Activated naive CD8-positive, alpha-beta T cell treated with anti-CD3 and anti-CD28 coated beads, Interleukin-2, amount 50 U/mL, for 24 hours (primary cell): Measurements from ENCODE around the gene PTX4.

Experiments used
- ATAC-seq: fragments of 150-1000 bp; cut with Tn5 transposase; one replicate; pipeline ENCODE4 v1.10.0; 2021
- DNase-seq: peaks from one replicate; pipeline ENCODE4 v3.0.0; 2021
- H3K27ac Mint-ChIP-seq: one replicate; pipeline ENCODE4 v1.8.0; 2021; ENCODE audit warnings: mild to moderate bottlenecking, mixed read lengths
- H3K27me3 Mint-ChIP-seq: one replicate; pipeline ENCODE4 v1.8.0; 2021; ENCODE audit warnings: mixed read lengths
- H3K36me3 Mint-ChIP-seq: one replicate; pipeline ENCODE4 v1.8.0; 2021; ENCODE audit warnings: low read depth, mixed read lengths
- H3K4me1 Mint-ChIP-seq: one replicate; pipeline ENCODE4 v1.8.0; 2021; ENCODE audit warnings: mixed read lengths
- H3K4me3 Mint-ChIP-seq: one replicate; pipeline ENCODE4 v1.8.0; 2021; ENCODE audit warnings: mild to moderate bottlenecking, moderate library complexity, mixed read lengths
- H3K9me3 Mint-ChIP-seq: one replicate; pipeline ENCODE4 v1.8.0; 2021; ENCODE audit warnings: mixed read lengths

Gene PTX4

DNA sequence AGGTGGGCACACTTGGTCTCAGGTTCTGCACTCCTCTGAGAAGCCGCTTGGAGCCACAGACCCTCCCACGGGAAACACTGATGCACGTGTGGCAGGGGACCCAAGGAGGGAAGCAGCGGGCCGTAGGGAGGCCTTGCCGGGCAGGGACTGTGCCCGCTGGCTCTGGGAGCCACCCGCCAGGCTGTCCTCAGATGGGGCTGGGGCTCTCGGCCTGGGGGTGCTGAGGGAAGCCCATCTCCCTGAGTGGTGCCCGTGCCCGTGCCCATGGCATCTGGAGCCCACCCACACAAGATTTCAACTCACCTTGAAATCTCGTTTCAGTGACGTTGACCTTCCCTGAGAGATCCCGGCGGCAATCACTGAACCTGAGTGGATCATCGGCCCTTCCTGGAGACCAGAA is 31.8 kb downstream of the PTX4 start:
- Mint-ChIP-seq H3K4me3 (no peak overlapping the region), H3K36me3 (no peaks in the 10 kb centered on the region), H3K27ac (no peak overlapping the region), H3K27me3 (no peaks in the 10 kb centered on the region), H3K9me3 (no peaks in the 10 kb centered on the region), H3K4me1 (peaks cover 7% of the 10 kb centered on the region)
- DNase-seq (no peak), ATAC-seq (no peak)

DNA sequence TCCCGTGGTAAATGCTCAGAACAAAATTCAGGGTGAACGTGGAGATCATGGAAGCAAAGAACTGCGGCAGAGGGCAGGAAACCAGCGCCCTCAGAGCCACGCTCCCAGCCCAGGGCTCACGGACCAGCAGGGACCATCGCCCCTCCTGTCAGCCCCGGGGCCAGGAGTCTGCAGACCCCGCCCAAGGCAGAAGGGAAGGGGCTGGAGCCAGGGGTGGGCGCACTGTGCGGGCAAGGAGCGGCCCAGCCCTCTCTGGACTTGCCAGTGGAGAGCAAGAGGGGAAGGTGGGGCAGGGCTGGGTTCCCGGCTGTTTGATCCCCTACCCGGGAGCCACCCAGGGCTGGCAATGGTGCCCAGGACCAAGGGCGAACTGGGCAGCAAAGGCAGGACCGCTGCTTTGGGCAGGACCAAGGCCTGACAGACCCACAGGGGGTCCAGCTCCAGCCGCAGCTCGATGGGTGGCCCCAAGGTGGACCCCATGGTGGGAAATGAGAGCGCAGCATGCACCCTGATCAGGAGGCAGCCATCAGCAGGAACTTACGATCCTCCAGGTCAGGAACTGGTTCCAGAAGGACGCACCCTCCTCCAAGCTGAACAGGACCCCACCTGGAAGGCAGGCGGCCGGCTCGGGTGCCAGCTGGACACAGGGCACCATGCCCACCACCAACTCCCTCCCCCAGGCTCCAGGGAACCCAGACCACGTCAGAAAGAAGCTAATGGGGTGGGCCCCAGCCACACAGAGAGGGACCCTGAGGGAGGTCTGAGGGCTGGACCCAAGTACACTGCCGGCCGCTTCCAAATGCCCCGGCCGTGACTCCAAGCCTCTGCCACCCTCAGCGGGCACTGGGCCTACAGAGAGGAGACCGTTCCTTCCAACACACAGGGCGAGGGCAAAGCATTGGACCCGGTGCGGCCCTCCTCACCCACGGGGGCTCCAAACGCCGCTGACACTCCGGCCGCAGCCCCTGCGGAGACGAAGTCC is 33.3 kb downstream of the PTX4 start:
- no peaks in the 10 kb centered on the region for H3K9me3 Mint-ChIP-seq
- no peaks in the 10 kb centered on the region for H3K36me3 Mint-ChIP-seq
- no peaks in the 10 kb centered on the region for H3K27me3 Mint-ChIP-seq
- H3K27ac Mint-ChIP-seq: no peak overlapping the region
- ATAC-seq (no peak), DNase-seq (no peak)
- peaks cover 7% of the 10 kb centered on the region for H3K4me1 Mint-ChIP-seq
- H3K4me3 Mint-ChIP-seq: no peak overlapping the region

DNA sequence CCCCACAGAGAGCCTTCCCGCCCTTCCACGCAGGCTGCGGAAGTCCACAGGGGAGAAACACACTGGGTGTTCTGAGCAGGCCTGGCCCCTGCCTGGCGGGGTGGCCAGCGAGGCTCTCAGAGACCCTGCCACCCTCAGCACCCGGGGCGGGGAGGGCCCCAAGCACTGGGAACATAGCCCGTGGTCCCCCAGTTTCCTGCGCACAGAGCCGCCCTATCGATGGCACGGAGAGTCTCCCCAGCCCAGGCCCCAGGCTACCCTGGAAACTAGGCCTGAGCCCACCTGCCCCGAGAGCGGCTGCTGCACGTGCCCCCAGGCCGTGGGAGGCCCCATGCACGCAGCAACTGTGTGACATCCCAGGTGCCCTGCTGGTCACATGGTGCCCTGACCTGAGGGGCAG is 34.2 kb downstream of the PTX4 start:
- Mint-ChIP-seq H3K9me3 (no peaks in the 10 kb centered on the region), H3K27me3 (no peaks in the 10 kb centered on the region), H3K4me3 (no peak overlapping the region), H3K4me1 (peaks cover 7% of the 10 kb centered on the region), H3K27ac (no peak overlapping the region), H3K36me3 (no peaks in the 10 kb centered on the region)
- ATAC-seq: no peak
- DNase-seq: no peak

DNA sequence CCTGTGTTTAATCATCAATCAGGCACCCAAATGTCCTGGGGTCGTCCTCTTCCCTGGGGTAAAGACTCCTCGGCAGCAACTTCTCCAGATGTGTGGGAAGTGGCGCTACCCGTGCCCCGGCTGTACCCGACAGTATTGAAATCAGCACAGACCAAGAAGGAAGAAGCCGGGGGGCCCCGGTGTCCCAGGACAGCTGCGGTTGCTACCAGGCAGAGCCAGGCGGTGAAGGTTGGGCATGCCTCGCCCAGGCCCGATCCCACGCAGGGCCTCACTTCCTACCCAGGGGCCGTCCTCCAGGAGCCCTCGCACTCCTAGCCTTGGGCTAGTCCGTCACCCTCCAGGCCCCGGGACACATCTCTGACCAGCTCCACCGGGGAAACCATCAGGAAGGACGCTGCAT is 35.4 kb downstream of the PTX4 start:
- DNase-seq (no peak), ATAC-seq (no peak)
- H3K4me1 Mint-ChIP-seq: no peaks in the 10 kb centered on the region
- H3K27ac Mint-ChIP-seq: no peak overlapping the region
- H3K27me3 Mint-ChIP-seq: no peaks in the 10 kb centered on the region
- H3K9me3 Mint-ChIP-seq: no peaks in the 10 kb centered on the region
- H3K4me3 Mint-ChIP-seq: no peak overlapping the region
- H3K36me3 Mint-ChIP-seq: no peaks in the 10 kb centered on the region

DNA sequence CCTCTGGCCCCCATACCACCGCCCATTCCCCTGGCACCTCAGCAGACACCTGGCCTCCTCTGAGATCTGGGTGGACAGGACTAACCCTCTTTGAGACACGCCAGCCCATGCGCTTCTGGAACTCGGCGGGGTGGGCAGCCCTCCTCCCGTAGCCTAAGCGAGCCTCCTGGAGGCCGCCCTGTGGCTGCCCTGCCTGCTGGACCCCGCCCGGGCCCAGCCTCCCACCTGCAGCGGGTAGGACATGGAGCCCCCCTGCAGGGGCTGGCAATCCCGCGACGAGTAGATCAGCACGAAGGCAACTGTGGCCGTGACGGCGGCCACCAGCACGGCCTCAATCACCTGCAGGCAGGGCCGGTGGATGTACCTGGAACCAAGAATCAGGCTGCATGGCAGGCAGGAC is 36.2 kb downstream of the PTX4 start:
- Mint-ChIP-seq H3K4me1 (no peaks in the 10 kb centered on the region), H3K36me3 (no peaks in the 10 kb centered on the region), H3K4me3 (no peak overlapping the region), H3K9me3 (no peaks in the 10 kb centered on the region), H3K27ac (no peak overlapping the region), H3K27me3 (no peaks in the 10 kb centered on the region)
- DNase-seq (no peak), ATAC-seq (no peak)

DNA sequence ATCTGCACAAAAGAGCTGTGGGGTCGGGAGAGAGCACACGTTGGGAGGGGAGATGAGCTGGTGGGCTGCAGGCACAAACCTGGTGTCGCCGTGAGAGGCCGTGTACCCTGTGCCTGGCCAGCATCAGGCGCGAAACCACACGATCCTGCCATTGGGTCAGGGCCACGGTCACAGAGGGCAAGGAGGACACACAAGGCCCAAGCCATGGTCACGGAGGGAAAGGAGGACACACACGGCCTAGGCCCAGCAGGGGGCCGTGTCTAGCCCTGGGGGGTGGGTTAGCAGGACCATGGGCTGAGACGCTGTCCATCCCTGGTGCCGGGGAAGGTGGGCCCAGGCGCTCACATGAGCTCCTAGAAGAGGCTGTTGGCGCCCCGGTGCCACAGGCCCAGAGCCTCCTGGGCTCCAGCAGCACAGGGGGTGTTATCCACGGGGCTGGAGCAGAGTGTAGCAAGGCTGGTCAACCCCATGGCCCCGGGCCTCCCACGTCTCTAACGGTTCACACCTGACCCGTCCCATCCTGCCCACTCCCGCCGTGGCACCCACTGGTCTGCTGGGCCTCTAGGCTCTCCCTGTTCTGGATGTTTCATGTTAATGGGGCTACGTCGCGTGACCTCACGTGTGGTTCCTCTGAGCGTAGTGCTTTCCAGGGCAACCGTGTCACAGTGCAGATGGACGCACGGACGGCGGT is 36.9 kb downstream of the PTX4 start:
- Mint-ChIP-seq H3K36me3 (no peaks in the 10 kb centered on the region), H3K9me3 (no peaks in the 10 kb centered on the region), H3K4me3 (no peak overlapping the region), H3K4me1 (no peaks in the 10 kb centered on the region), H3K27ac (no peak overlapping the region), H3K27me3 (no peaks in the 10 kb centered on the region)
- DNase-seq (no peak), ATAC-seq (no peak)

DNA sequence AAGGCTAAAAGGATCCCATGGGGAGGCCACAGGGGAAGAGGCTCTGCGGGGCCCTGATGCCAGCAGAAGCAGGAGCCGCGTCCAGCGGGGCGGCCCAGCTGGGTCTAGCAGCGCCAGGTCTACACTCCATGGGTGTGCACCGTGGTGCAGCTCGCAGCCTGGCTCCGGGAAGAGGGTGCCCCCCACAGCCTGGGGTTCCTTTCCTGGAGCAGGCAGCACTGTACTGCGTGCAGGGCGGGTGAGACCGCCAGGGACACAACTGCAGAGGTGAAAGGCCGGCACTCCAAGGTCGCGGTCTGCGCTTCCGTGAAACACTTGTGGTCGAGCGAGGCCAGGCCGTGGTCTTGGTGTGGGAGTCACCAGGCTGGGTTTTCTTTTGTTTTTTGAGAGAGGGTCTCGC is 37.9 kb downstream of the PTX4 start:
- no peak for ATAC-seq
- no peak for DNase-seq
- H3K36me3 Mint-ChIP-seq: peaks cover 2% of the 10 kb centered on the region
- H3K27ac Mint-ChIP-seq: no peak overlapping the region
- no peak overlapping the region for H3K4me3 Mint-ChIP-seq
- H3K4me1 Mint-ChIP-seq: no peaks in the 10 kb centered on the region
- no peaks in the 10 kb centered on the region for H3K9me3 Mint-ChIP-seq
- no peaks in the 10 kb centered on the region for H3K27me3 Mint-ChIP-seq

DNA sequence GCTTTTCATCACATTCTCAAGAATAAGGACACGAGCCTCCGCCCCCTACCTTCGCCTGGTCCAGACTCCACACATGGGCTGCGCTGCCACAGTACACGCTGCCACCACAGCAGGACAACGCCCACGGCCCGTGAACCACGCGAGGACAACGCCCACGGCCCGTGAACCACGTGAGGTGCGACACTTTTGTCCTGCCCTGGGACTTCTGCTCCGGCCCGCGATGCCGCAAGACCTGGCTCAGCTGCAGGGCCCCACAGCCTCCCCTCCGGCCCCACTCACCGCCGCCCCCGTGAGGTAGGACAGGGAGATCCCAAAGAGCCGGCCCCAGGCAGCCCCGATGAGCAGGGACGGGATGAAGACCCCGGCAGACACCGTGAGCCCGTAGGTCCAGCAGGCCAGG is 38.5 kb downstream of the PTX4 start:
- no peak overlapping the region for H3K4me3 Mint-ChIP-seq
- H3K27ac Mint-ChIP-seq: no peak overlapping the region
- ATAC-seq (no peak), DNase-seq (no peak)
- no peaks in the 10 kb centered on the region for H3K27me3 Mint-ChIP-seq
- no peaks in the 10 kb centered on the region for H3K4me1 Mint-ChIP-seq
- peaks cover 2% of the 10 kb centered on the region for H3K36me3 Mint-ChIP-seq
- H3K9me3 Mint-ChIP-seq: no peaks in the 10 kb centered on the region

DNA sequence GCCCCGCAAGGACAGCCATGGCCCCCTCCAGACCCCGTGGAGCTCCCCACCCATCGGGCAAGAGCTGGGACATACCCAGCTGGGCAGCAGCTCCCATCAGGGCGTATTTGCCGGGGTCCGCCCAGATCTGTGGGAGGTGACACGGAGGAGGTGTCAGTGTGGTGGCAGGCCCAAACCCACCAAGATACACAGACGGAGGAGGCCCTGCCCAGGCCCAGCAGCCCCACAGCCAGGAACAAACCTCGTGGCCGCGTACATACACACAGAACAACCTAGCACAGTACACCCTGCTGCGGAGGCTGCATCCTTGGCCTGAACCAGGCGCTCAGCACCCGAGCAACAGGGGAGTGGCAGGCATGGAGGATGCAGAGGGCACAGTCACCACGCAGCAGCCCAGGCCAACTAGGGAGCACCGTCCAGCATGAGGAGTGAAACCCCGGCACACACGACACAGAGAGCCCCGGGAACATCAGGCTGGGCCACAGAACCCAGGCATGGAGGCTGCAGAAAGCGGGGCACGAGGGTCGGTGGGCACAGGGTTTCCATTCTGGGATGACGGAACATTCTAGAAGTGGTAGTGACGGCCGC is 39.4 kb downstream of the PTX4 start:
- DNase-seq (no peak), ATAC-seq (no peak)
- no peaks in the 10 kb centered on the region for H3K4me1 Mint-ChIP-seq
- H3K27ac Mint-ChIP-seq: no peak overlapping the region
- no peaks in the 10 kb centered on the region for H3K27me3 Mint-ChIP-seq
- H3K4me3 Mint-ChIP-seq: no peak overlapping the region
- H3K36me3 Mint-ChIP-seq: peaks cover 2% of the 10 kb centered on the region
- H3K9me3 Mint-ChIP-seq: no peaks in the 10 kb centered on the region

DNA sequence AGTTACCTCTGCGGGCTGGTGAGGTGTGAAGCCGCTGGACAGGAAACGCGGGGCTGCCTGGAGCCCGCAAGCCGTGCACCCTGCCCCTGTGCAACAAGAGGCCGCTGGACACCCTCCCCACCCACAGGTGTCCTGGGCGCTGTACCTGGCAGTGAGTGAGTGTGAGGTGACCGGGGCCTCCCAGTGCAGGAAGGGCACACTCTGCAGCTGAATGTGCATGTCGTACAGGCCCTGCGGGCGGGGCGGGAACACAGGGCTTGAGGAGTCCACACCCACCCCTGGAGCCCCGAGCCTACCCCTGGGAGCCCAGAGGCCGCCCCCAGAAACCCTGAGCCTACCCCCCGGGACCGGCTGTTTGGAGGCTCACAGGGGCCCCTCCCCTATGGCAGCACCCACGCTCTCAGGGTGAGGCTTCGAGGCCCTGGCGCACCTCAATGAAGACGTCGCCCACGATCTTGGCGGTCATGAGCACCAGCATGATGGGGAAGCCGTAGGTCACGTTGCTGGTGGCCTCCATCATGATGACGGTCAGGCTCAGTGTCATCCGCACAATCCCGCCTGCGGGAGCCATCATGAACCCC is 40.1 kb downstream of the PTX4 start:
- Mint-ChIP-seq H3K36me3 (peaks cover 2% of the 10 kb centered on the region), H3K9me3 (no peaks in the 10 kb centered on the region), H3K27ac (no peak overlapping the region), H3K4me3 (no peak overlapping the region), H3K4me1 (no peaks in the 10 kb centered on the region), H3K27me3 (no peaks in the 10 kb centered on the region)
- ATAC-seq (no peak), DNase-seq (no peak)

DNA sequence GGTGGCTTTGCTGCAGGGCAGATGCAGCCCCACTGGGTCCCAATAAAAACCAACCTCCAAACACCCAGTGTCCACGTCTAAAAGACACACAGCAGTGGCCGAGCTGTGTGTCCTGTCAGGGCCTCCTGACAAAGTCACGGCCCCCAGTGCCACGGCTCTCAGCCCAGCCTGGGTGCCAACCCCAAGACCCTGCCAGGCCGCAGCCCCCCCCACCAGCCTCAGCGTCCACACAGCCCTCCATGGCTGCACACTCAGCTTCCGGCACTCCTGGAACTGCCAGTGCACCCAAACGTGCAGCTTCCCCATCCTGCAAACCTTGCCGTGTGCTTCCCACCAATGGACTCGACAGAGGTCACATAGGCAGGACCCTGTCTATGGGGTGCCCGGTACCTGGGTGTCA is 40.8 kb downstream of the PTX4 start:
- H3K4me1 Mint-ChIP-seq: no peaks in the 10 kb centered on the region

DNA sequence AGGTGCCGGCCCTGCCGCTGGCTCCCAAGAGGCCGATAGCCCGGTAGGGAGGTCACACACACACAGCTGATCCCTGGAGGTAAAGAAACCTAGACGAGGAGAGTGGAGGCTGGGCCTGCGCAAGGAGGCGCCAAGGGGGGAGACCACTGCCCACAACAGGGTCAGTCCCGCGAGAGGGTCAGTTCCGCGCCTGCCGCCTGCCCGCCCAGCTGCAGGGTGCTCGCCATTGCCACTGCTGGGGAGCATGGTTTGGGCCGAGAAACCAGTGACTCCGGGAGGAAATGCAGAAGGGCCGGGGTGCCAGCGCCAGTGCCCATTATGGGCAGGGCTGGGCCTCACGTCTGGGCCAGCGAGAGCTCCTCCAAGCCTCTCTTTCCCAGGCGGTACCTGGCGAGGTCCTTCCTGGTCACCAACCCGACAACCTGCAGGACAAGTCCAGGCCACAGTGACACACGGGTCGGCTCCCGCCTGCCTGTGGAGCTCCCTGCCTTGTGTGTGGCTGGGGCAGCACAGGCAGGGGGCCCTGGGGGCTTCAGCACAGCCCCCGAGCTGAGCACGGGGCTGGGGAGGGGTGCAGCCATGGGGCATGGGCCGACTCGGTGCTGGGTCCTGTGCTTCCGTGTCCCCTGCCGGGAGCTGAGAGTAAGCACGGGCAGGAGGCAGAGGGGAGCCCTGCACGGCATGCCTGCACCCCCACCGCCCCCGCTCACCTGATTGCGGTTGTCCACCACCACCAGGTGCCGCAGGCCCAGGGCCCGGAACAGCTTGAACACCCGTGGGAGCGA is 42.3 kb downstream of the PTX4 start:
- H3K27ac Mint-ChIP-seq: no peak overlapping the region
- peaks cover 2% of the 10 kb centered on the region for H3K36me3 Mint-ChIP-seq
- no peak for DNase-seq
- no peaks in the 10 kb centered on the region for H3K4me1 Mint-ChIP-seq
- H3K4me3 Mint-ChIP-seq: no peak overlapping the region
- H3K9me3 Mint-ChIP-seq: no peaks in the 10 kb centered on the region
- no peaks in the 10 kb centered on the region for H3K27me3 Mint-ChIP-seq
- no peak for ATAC-seq

More for the DNA sequence above, 40.8 kb downstream of the PTX4 start:
- DNase-seq (no peak), ATAC-seq (no peak)
- Mint-ChIP-seq H3K9me3 (no peaks in the 10 kb centered on the region), H3K27ac (no peak overlapping the region), H3K36me3 (peaks cover 2% of the 10 kb centered on the region), H3K4me3 (no peak overlapping the region), H3K27me3 (no peaks in the 10 kb centered on the region)

DNA sequence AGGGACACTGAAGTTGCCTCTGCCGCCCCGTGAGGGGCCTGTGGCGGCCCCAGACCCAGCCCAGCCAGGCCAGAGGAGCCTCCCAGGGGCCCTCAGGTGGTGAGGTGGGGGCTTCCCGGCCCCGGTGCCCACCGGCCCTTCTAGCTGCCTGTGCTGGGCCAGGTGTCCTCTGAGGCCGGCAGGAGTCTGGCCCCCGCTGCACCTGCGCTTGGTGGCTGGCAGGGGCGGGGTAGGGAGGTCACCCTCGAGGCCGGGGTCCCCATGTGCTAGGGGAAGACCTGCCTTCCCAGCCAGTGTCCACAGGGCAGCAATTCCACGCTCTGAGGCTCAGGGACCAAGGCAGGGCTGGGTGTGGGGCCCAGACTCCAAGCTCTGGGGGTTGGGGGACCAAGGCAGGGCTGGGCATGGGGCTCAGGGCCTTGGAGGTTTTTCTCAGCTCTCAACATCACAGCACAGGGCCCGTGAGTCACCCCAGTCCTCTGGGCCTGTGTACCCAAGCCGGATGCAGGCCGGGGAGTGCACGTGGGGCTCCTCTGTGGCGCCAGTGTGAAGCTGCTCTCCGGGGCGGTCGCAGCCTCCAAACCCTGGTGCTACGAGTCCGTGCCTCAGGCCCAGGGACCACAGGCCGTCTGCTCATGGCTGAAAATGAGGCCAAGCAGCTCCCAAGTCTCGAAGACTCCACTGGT is 43.1 kb downstream of the PTX4 start:
- Mint-ChIP-seq H3K27me3 (no peaks in the 10 kb centered on the region), H3K36me3 (peaks cover 2% of the 10 kb centered on the region), H3K4me3 (no peak overlapping the region), H3K27ac (no peak overlapping the region), H3K4me1 (no peaks in the 10 kb centered on the region), H3K9me3 (no peaks in the 10 kb centered on the region)
- no peak for DNase-seq
- ATAC-seq: no peak
